ENCODE data around the gene MMP8. TPM values are rescaled to one million over a fixed set of nuclear protein-coding genes. Genes with fewer than 3 reads are reported as not detected.

The MMP8 gene
- total and polyA plus RNA-seq, 8 donors = 0.05 to 0.15 (median 0.08) TPM; not detected in 5

- ATAC-seq (no peak), FAIRE-seq (no peak), DNase-seq (no peak)
- no peaks in the 10 kb centered on the region for H3K4me1 ChIP-seq
- WGBS, 2 donors = 65 to 81% methylated on average over 2 of the region's 2 CpGs
- no peaks in the 10 kb centered on the region for H3K9me3 ChIP-seq
- H3K36me3 ChIP-seq = no peaks in the 10 kb centered on the region
- intact Hi-C loops (cut with DNase I) = no loop called here
- no peak for TF ChIP-seq CTCF (IDR thresholded peaks at IDR 0.05)
- no peak overlapping the region for H3K27ac ChIP-seq
- H3K4me3 ChIP-seq = no peak overlapping the region
- no peaks in the 10 kb centered on the region for H3K27me3 ChIP-seq
Measured at GRCh38 chr11:102709201-102709945, 15.4 kb downstream of the MMP8 start.

GRCh38 chr11:102708654-102709053 lies 16.1 kb downstream of the MMP8 start:
- Histone ChIP-seq H3K4me1 (no peaks in the 10 kb centered on the region), H3K27ac (no peak overlapping the region), H3K36me3 (no peaks in the 10 kb centered on the region), H3K27me3 (no peaks in the 10 kb centered on the region), H3K4me3 (no peak overlapping the region), H3K9me3 (no peaks in the 10 kb centered on the region)
- intact Hi-C loops (cut with DNase I) = no loop called here
- FAIRE-seq (peak; percentile 29), ATAC-seq (no peak), DNase-seq (no peak)
- no peak for TF ChIP-seq CTCF (IDR thresholded peaks at IDR 0.05)
- 59 to 61% methylated on average over 4 of the region's 4 CpGs for WGBS, 2 donors

- intact Hi-C loops (cut with DNase I) = no loop called here
- Histone ChIP-seq H3K9me3 (no peaks in the 10 kb centered on the region), H3K4me3 (no peak within 1 kb of the TSS), H3K27ac (no peak within 1 kb of the TSS), H3K4me1 (no peaks in the 10 kb centered on the region), H3K36me3 (no peaks in the 10 kb centered on the region), H3K27me3 (no peaks in the 10 kb centered on the region)
- ATAC-seq (no peak), DNase-seq (no peak), FAIRE-seq (no peak)
- TF ChIP-seq CTCF (IDR thresholded peaks at IDR 0.05) = no peak
- 57 to 73% methylated on average over 5 of the region's 5 CpGs for WGBS, 2 donors
Measured at GRCh38 chr11:102705626-102706025, 19.1 kb downstream of the MMP8 start, which contains the start of gene MMP27. MMP27 (minus strand) TSS chr11:102705769; CDS start chr11:102705714, 55 bp downstream.

GRCh38 chr11:102704841-102705240 lies 19.9 kb downstream of the MMP8 start:
- Histone ChIP-seq H3K4me1 (no peaks in the 10 kb centered on the region), H3K4me3 (no peak overlapping the region), H3K9me3 (no peaks in the 10 kb centered on the region), H3K27me3 (no peaks in the 10 kb centered on the region), H3K27ac (no peak overlapping the region), H3K36me3 (no peaks in the 10 kb centered on the region)
- TF ChIP-seq CTCF (IDR thresholded peaks at IDR 0.05) = no peak
- WGBS, 2 donors = 61 to 74% methylated on average over 3 of the region's 3 CpGs
- FAIRE-seq (no peak), ATAC-seq (no peak), DNase-seq (no peak)
- intact Hi-C loops (cut with DNase I) = no loop called here

- no peak for FAIRE-seq
- Histone ChIP-seq H3K27me3 (no peaks in the 10 kb centered on the region), H3K4me1 (no peaks in the 10 kb centered on the region), H3K36me3 (no peaks in the 10 kb centered on the region), H3K4me3 (no peak overlapping the region), H3K27ac (no peak overlapping the region), H3K9me3 (no peaks in the 10 kb centered on the region)
- no peak for DNase-seq
- WGBS, 2 donors = 65 to 75% methylated on average over 3 of the region's 3 CpGs
- intact Hi-C loops (cut with DNase I) = no loop called here
- no peak for TF ChIP-seq CTCF (IDR thresholded peaks at IDR 0.05)
- ATAC-seq = no peak
Measured at GRCh38 chr11:102703826-102704493, 20.8 kb downstream of the MMP8 start.

All from pancreas (tissue), 10 donors.